ENCODE results near the gene CCDC192.

CCDC192 gene

GRCh38 chr5:127851964-127852363, 148.8 kb downstream of the CCDC192 start:
- DNase-seq, result no peak

GRCh38 chr5:127854520-127854919, 151.3 kb downstream of the CCDC192 start:
- no peak for DNase-seq

GRCh38 chr5:127856292-127856691, 153.1 kb downstream of the CCDC192 start:
- DNase-seq, result no peak

GRCh38 chr5:127858116-127858784, 155.1 kb downstream of the CCDC192 start:
- DNase-seq, result no peak

GRCh38 chr5:127860291-127860690, 157.1 kb downstream of the CCDC192 start:
- no peak for DNase-seq

GRCh38 chr5:127863161-127863560, 160.0 kb downstream of the CCDC192 start:
- no peak for DNase-seq

- DNase-seq, result no peak
These were observed 160.6 kb downstream of the CCDC192 start for GRCh38 chr5:127863610-127864395.

GRCh38 chr5:127864511-127864910, 161.3 kb downstream of the CCDC192 start:
- no peak for DNase-seq

GRCh38 chr5:127865273-127865672, 162.1 kb downstream of the CCDC192 start:
- no peak for DNase-seq

GRCh38 chr5:127867022-127867783, 164.0 kb downstream of the CCDC192 start:
- no peak for DNase-seq

GRCh38 chr5:127870914-127871313, 167.7 kb downstream of the CCDC192 start:
- DNase-seq, result no peak

- DNase-seq, result no peak
These were observed 168.4 kb downstream of the CCDC192 start for GRCh38 chr5:127871503-127872153.

GRCh38 chr5:127872494-127872893, 169.3 kb downstream of the CCDC192 start:
- no peak for DNase-seq

GRCh38 chr5:127875235-127876021, 172.2 kb downstream of the CCDC192 start:
- DNase-seq, result peak; percentile 69

- DNase-seq, result no peak
These were observed 173.2 kb downstream of the CCDC192 start for GRCh38 chr5:127876384-127876783.

GRCh38 chr5:127878174-127878750, 175.1 kb downstream of the CCDC192 start:
- peak; percentile 21 for DNase-seq

GRCh38 chr5:127884416-127884815, 181.2 kb downstream of the CCDC192 start:
- DNase-seq, result no peak

- peak; percentile 15 for DNase-seq
These were observed 182.0 kb downstream of the CCDC192 start for GRCh38 chr5:127885176-127885575.

GRCh38 chr5:127886081-127886480, 182.9 kb downstream of the CCDC192 start:
- DNase-seq, result no peak

GRCh38 chr5:127887282-127887681, 184.1 kb downstream of the CCDC192 start:
- DNase-seq, result no peak

GRCh38 chr5:127891942-127892341, 188.8 kb downstream of the CCDC192 start:
- DNase-seq, result no peak
